ENCODE data around the gene CHST2.

GRCh38 chr3:143088835-143089234 lies 30.7 kb upstream of the CHST2 start:
- TF ChIP-seq GATA2 (IDR thresholded peaks at IDR 0.05; ENCODE audit: low read depth, low read length): no peak
- no peak for TF ChIP-seq GATA3 (IDR thresholded peaks at IDR 0.05; ENCODE audit: low read depth, low read length)
